RKO (cell line): Measurements from ENCODE around the gene C19orf38.
A peak's percentile ranks its signal among the peaks of the same experiment; 100 is the strongest.

Experiments
- DNase-seq: peaks from one replicate; pipeline ENCODE4 v3.0.0-alpha.2; 2016; ENCODE audit warnings: low spot score

Gene C19orf38, protein sequence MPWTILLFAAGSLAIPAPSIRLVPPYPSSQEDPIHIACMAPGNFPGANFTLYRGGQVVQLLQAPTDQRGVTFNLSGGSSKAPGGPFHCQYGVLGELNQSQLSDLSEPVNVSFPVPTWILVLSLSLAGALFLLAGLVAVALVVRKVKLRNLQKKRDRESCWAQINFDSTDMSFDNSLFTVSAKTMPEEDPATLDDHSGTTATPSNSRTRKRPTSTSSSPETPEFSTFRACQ

DNA sequence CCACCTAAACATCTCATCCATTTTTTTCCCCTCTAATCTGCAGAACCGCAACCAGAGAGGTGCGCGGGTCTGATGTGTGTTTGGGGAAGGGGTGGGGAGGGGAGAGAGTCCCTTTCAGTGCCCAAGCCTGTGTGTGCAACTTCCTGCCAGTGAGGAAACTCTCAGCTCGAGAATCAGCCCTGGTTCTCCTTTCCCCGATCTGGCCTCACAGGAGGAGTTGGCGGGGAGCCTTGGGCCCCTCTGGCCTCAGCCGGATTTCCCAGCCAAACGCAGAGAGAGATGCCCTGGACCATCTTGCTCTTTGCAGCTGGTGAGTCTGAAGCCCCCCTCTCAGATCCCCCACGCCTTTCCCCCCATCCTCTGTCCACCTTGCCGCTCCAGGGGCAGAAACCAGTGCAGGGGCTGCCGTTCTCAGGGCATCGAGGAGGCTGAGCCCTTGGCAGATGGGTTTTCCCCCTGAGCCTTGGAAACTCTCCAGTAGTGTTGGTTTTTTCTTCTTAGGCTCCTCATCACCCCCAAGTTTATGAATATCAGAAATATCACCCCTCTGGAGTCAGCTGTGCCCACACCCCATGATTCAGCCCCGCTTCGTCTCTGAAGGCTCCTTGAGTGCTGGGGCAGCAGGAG is at the start of gene C19orf38:
Gene C19orf38 (plus strand): TSS at position 186 of the 627 bp plus-strand sequence. CDS start 94 bp downstream, at position 280.
- no peak for DNase-seq

GRCh38 chr19:10800488-10800887 is 47.7 kb upstream of the C19orf38 start:
- no peak for DNase-seq

- DNase-seq = no peak
Observed at GRCh38 chr19:10802479-10802878, 45.7 kb upstream of the C19orf38 start.

DNA sequence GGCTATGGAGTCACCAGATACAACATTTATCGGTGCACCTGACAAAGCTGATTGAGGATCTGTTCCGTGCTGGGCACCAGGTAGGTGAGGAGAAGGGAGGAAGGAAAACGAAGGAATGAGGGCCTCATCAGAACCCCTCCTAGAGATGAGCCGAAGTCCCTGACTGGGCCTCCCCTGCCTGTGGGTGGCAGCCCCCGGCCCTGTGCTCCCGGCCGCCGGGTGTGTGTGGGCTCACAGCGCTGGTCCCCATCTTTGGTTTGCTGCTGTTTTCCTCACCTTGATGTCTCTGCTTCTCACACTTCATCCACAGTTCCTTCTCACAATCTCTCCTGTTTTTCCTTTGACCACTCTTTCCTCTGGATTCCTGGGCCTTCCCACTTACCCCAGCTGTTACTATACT is 45.0 kb upstream of the C19orf38 start:
- DNase-seq = no peak

DNA sequence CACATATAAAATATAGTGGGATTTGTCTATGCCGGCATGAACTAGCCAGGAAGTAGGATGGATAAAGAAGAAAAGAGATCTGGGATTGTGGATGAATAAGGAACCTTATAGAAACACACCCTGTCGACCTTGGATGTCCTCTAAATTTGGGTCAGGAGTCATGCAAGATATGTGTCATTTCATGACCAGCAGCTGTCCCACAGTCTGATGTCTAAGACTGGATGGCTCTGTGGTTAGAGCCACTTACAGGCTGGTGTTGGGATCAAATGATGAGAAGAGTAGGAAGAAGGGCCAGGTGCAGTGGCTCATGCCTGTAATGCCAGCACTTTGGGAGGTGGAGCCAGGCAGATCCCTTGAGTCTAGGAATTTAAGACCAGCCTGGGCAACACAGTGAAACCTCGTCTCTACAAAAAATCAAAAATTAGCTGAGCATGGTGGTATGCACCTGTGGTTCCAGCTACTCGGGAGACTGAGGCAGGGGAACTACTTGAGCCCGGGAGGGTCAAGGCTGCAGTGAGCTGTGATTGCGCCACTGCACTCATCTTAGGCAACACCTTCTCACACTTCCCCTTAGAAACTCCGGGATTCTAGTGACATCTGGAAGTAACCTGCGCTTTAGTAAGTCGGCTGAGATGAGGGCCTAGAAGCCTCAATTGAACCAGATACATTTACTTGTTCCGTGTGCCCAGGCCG is 43.0 kb upstream of the C19orf38 start:
- no peak for DNase-seq

DNA sequence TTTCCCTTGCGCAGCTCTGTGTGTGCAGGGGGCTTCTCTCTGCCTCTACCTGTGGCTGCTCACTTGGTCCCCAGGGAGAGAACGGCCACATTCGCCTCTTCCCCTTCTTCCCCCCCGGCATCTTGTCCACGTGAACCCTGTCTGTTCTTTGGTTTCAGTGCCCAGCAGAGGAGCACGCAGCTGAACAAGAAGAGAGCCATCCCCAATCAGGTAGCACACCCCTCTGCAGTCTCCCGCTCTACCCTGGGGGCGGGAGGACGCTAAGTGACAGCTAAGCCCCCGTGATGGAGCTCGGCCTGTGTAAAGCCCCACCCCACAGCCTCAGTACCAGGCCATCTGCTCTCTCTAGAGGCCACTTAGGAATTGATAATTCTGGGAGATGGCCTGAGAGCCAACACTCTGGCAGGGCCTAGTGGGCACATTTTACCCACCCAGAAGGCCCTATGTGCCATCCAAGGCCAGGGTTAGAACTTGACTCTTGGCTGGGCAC is 42.4 kb upstream of the C19orf38 start:
- no peak for DNase-seq

DNA sequence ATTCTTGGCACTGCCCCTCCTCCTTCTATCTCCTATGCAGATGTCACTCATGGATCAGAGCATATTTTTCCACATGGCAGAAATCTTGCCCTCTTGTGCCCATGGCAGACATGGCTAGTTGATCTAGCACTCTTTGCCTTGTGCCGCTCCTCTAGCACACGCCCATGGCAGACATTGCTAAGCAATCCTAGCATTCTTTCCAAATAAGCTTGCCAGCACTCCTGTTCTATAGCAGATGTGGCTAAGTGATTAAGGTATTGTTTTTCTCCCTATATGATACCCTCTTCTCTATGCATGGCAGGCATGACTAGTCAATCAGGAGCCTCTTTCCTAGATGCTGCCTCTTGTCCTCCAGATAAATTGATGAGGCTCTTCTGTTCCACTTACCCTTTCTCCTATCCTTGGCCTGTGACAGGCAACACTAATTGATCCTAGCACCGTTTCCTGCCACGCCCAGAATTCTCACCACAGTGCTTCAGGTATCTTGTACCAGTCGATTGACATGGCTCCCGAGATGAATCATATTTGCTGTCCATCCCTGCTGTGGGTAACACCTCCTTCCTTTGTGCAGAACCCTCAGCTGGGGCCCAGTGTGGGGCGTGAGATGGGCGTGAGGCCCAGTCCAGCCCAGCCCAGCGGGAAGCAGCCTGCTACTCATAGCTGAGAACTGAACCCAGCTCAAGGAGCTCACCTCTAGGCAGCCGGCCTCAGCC is 39.1 kb upstream of the C19orf38 start:
- no peak for DNase-seq

- DNase-seq = no peak
Observed at GRCh38 chr19:10809651-10810285, 38.4 kb upstream of the C19orf38 start.

GRCh38 chr19:10811391-10812111 is 36.7 kb upstream of the C19orf38 start:
- DNase-seq = no peak

- DNase-seq = no peak
Observed at GRCh38 chr19:10812196-10812595, 36.0 kb upstream of the C19orf38 start.

DNA sequence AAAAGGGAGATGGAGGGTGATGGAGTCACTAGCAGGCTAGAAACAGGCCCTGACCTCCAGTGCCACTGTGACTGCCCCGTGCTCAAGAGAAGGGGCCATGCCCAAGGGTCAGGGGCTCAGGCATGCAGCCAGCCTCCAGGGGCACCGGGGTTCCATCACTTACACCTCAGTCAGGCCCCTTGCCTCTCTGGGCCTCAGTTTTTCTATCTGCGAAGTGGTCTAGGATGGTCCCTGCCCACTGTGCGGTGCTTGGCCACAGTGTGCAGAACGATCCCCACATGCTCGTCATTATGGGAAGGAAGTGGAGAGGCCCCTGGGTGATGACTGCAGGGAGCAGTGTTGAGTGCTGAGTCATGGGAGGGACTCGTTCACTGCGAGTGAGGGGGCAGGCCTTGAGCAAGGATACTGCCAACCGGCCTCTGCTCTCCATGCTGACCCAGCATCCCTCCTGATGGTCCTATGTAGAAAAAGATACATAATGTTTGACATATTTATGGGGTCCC is 35.3 kb upstream of the C19orf38 start:
- peak; percentile 80 for DNase-seq

- no peak for DNase-seq
Observed at GRCh38 chr19:10815007-10815536, 33.1 kb upstream of the C19orf38 start.

- no peak for DNase-seq
Observed at GRCh38 chr19:10815969-10816644, 32.1 kb upstream of the C19orf38 start.

GRCh38 chr19:10816691-10817090 is 31.5 kb upstream of the C19orf38 start:
- no peak for DNase-seq

- no peak for DNase-seq
Observed at GRCh38 chr19:10817291-10818038, 30.8 kb upstream of the C19orf38 start.

DNA sequence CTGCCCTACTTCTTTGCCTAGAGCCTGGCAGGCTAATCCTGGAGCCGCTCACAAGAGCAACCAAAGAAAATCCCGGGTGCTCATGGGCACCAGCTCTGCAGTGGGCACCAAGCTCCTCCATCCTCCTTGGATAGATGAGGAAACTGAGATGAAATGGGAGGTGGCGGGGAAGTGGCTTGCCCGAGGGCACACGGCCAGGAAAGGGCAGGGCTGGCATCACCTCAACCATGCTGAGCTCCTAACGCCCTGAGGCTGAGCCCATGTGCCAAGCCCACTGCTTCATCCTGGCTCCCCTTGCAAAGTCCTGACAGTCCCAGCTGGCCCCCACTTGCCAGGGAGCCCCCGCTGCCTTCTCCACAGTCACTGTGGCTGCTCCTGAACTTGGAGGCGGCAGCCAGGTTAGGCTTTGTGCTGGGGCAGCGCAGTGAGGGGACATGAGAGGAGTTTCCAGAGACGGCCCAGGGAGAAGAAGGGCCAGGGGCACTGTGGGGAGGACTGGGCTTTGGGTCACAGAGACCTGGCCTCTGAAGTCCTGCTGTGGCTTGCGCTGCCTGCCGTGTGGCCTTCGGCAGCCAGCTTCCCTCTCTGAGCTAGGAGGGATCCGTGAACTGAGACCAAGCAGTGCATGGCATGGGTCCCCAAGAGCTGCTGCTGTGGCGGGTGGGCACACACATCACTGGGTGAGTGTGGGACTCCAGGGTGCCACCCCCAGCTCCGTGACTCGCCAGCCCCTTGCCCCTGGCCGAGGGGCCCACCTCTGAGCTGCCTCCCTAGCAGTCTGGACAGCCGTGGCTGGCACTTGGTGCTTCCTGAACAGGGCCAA is 29.7 kb upstream of the C19orf38 start:
- DNase-seq = no peak

DNA sequence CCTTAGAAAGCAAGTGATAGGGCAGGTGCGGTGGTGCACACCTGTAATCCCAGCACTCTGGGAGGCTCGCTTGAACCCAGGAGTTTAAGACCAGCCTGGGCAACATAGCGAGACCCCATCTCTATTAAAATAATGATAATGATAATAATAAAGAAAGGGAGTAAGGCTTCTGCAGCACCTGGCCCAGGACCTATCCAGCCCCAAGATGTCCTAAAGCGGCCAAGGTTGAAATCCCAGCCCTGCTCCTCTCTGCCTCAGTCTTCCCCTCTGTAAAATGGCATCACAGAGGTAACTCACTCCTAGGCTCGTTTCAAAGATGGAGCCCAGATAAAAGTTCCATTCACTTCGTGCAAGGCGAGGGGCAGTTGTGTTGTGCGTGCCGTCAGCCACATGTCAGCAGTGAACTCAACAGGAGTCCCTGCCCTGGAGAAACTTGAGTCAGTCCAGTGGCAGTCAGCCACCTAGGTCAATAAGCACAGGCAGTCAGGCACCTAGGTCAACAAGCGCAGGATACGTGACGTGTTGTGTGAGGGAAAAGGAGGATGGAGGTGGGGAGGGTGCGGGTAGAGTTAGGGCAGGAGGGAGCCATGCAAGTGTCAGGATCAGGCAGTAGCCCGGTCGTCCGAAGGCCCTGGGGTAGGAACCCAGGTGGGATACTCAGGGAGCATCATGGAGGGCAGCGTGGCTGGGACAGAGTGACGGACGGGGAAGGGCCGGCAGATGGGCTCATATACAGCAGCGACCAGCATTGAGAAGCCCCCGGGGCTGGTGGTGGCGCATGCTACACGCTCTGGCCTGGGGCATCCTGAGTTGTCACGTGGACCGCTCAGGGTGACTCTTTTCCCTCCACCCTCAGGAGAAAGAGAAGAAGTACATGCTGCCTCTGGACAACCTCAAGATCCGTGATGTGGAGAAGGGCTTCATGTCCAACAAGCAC is 28.8 kb upstream of the C19orf38 start:
- no peak for DNase-seq

- no peak for DNase-seq
Observed at GRCh38 chr19:10820173-10820572, 28.0 kb upstream of the C19orf38 start.
